ENCODE measurements around the gene PGM2.

DNA sequence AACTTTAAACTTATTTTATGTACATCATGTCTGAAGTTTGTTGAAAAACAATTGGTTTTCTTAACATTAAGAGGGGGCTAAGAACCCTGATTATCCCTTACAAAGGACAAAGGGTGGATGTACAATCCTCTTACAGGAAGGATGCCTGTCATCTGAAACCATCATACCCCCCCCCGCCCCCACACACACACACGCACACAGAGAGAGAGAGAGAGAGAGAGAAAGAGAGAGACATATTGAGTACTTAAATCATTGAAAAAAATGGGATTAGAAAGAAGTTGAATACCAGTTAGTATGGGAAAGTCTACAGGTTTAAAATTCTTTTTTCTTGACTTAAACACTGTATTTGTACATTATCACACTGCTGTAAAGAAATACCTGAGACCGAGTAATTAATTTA lies 10.9 kb upstream of the PGM2 start:
- TF ChIP-seq, protein P1, sequence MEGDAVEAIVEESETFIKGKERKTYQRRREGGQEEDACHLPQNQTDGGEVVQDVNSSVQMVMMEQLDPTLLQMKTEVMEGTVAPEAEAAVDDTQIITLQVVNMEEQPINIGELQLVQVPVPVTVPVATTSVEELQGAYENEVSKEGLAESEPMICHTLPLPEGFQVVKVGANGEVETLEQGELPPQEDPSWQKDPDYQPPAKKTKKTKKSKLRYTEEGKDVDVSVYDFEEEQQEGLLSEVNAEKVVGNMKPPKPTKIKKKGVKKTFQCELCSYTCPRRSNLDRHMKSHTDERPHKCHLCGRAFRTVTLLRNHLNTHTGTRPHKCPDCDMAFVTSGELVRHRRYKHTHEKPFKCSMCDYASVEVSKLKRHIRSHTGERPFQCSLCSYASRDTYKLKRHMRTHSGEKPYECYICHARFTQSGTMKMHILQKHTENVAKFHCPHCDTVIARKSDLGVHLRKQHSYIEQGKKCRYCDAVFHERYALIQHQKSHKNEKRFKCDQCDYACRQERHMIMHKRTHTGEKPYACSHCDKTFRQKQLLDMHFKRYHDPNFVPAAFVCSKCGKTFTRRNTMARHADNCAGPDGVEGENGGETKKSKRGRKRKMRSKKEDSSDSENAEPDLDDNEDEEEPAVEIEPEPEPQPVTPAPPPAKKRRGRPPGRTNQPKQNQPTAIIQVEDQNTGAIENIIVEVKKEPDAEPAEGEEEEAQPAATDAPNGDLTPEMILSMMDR (IDR thresholded peaks at IDR 0.05; ENCODE audit: low read length), result no peak
- no peak for TF ChIP-seq EZH2 (IDR thresholded peaks at IDR 0.05; ENCODE audit: borderline replicate concordance, low read length)

Data from OCI-LY1 (cell line).